Right cardiac atrium (tissue), 5 donors: ENCODE data around the gene ASCL5. TPM values are rescaled to one million over a fixed set of nuclear protein-coding genes. Genes with fewer than 3 reads are reported as not detected.

Source experiments
- ATAC-seq, 2 donors: fragments of 200-7000 bp; cut with Tn5 transposase; one replicate each; pipeline versions ENCODE4 v1.8.0 to v1.9.1; 2020; ENCODE audit warnings: moderate library complexity in 2 of 2, mild to moderate bottlenecking in 1 of 2
- DNase-seq, 3 donors: peaks; one replicate each; pipeline ENCODE4 v3.0.0-alpha.2; 2020
- H3K27ac ChIP-seq: one replicate; pipeline ENCODE4 v1.5.1; 2013; ENCODE audit warnings: mild to moderate bottlenecking, low read length, control low read depth, moderate library complexity
- H3K27me3 ChIP-seq: one replicate; pipeline ENCODE4 v1.6.1; 2013; ENCODE audit not compliant: control insufficient read depth, insufficient read depth
- H3K4me1 ChIP-seq: one replicate; pipeline ENCODE4 v1.6.1; 2013; ENCODE audit warnings: low read length; ENCODE audit not compliant: control insufficient read depth, insufficient read depth
- H3K4me3 ChIP-seq: one replicate; pipeline ENCODE4 v1.5.1; 2013; ENCODE audit warnings: low read length, control low read depth
- H3K9me3 ChIP-seq: one replicate; pipeline ENCODE4 v1.6.1; 2013; ENCODE audit warnings: low read length; ENCODE audit not compliant: control insufficient read depth
- WGBS: extraction: QIAGEN DNeasy Blood & Tissue Kit; methylation state at CpG from one replicate; pipeline ENCODE4 v1.1.7; 2013; 5-methylcytosine and 5-hydroxymethylcytosine counted together
- intact Hi-C, 4 donors: fragments of 100-400 bp; cut with DNase I; formaldehyde crosslinking; loops; one replicate each; pipeline versions ENCODE4 v1.11.0 to v1.14.0; 2022 to 2023
- polyA plus RNA-seq: library from polyadenylated mRNA; stranded (reverse); fragments of 200-250 nt; gene quantifications from one replicate; pipeline ENCODE4 v1.2.3, GENCODE V29; 2013
- total RNA-seq, 4 donors: library from RNA; stranded (reverse); fragmentation: NEBNext Ultra II Directional; extraction: Animal tissue kit (Norgen Biotek cat#: 25700); gene quantifications; one replicate each; pipeline ENCODE4 v1.2.1, GENCODE V29; 2021
- donor health status: healthy with polysubstance abuse.
- donor health status: DM: no; HTN: yes; CAD: no.
- donor health status: DM: no; HTN: no; CAD: no.
- donor health status: DM: no; HTN: yes; CAD: no; lungs with severe emphysema.
- donor health status: DM: yes; HTN: yes; CAD: no.

The ASCL5 gene
- total and polyA plus RNA-seq, 5 donors, result not detected

- intact Hi-C loops, result no loop called here
- no peak for ATAC-seq
- WGBS, result 81% methylated on average over 4 of the region's 4 CpGs
- peaks cover 4% of the 10 kb centered on the region for H3K4me1 ChIP-seq
- H3K4me3 ChIP-seq, result no peak overlapping the region
- H3K27me3 ChIP-seq, result no peaks in the 10 kb centered on the region
- H3K9me3 ChIP-seq, result no peaks in the 10 kb centered on the region
- no peak overlapping the region for H3K27ac ChIP-seq
- peak in 1 of 3 donors; percentile 9 for DNase-seq
Observed at GRCh38 chr1:201149400-201149799, 22.4 kb upstream of the ASCL5 start.

GRCh38 chr1:201147396-201148015, 20.5 kb upstream of the ASCL5 start:
- Histone ChIP-seq H3K27me3 (no peaks in the 10 kb centered on the region), H3K9me3 (no peaks in the 10 kb centered on the region), H3K4me3 (no peak overlapping the region), H3K4me1 (no peaks in the 10 kb centered on the region), H3K27ac (no peak overlapping the region)
- ATAC-seq (no peak), DNase-seq (peak in 1 of 3 donors; percentile 43)
- intact Hi-C loops, result no loop called here
- 91% methylated on average over 13 of the region's 13 CpGs for WGBS

- ATAC-seq (no peak), DNase-seq (no peak)
- H3K27ac ChIP-seq, result no peak overlapping the region
- H3K4me3 ChIP-seq, result no peak overlapping the region
- H3K27me3 ChIP-seq, result no peaks in the 10 kb centered on the region
- no peaks in the 10 kb centered on the region for H3K4me1 ChIP-seq
- intact Hi-C loops, result no loop called here
- 92% methylated on average over 17 of the region's 17 CpGs for WGBS
- H3K9me3 ChIP-seq, result no peaks in the 10 kb centered on the region
Observed at GRCh38 chr1:201146626-201147390, 19.8 kb upstream of the ASCL5 start.

- Histone ChIP-seq H3K4me1 (peaks cover 2% of the 10 kb centered on the region), H3K9me3 (no peaks in the 10 kb centered on the region), H3K27ac (no peak overlapping the region), H3K4me3 (no peak overlapping the region), H3K27me3 (no peaks in the 10 kb centered on the region)
- WGBS, result 93% methylated on average over 7 of the region's 7 CpGs
- intact Hi-C loops, result no loop called here
- DNase-seq (peak in 1 of 3 donors; percentile 28), ATAC-seq (no peak)
Observed at GRCh38 chr1:201145816-201146215, 18.8 kb upstream of the ASCL5 start.

GRCh38 chr1:201145132-201145531, 18.1 kb upstream of the ASCL5 start:
- Histone ChIP-seq H3K27ac (no peak overlapping the region), H3K27me3 (no peaks in the 10 kb centered on the region), H3K9me3 (no peaks in the 10 kb centered on the region), H3K4me3 (no peak overlapping the region), H3K4me1 (peaks cover 2% of the 10 kb centered on the region)
- intact Hi-C loops, result no loop called here
- DNase-seq, result peak in 1 of 3 donors; percentile 5
- 68% methylated on average over 3 of the region's 3 CpGs for WGBS
- ATAC-seq, result no peak

- ATAC-seq (no peak), DNase-seq (no peak)
- Histone ChIP-seq H3K27ac (no peak overlapping the region), H3K27me3 (no peaks in the 10 kb centered on the region), H3K4me1 (peaks cover 2% of the 10 kb centered on the region), H3K4me3 (no peak overlapping the region), H3K9me3 (no peaks in the 10 kb centered on the region)
- intact Hi-C loops, result no loop called here
- 84% methylated on average over 5 of the region's 5 CpGs for WGBS
Observed at GRCh38 chr1:201144701-201145100, 17.7 kb upstream of the ASCL5 start.

- ATAC-seq, result no peak
- Histone ChIP-seq H3K9me3 (no peaks in the 10 kb centered on the region), H3K4me3 (no peak overlapping the region), H3K27ac (no peak overlapping the region), H3K4me1 (peaks cover 2% of the 10 kb centered on the region), H3K27me3 (no peaks in the 10 kb centered on the region)
- WGBS, result 83% methylated on average over 18 of the region's 18 CpGs
- intact Hi-C loops, result no loop called here
- DNase-seq, result peak in 1 of 3 donors; percentile 42
Observed at GRCh38 chr1:201143726-201144635, 17.0 kb upstream of the ASCL5 start.

- Histone ChIP-seq H3K9me3 (no peaks in the 10 kb centered on the region), H3K27me3 (no peaks in the 10 kb centered on the region), H3K27ac (no peak overlapping the region), H3K4me1 (peaks cover 2% of the 10 kb centered on the region), H3K4me3 (no peak overlapping the region)
- peak in 1 of 3 donors; percentile 40 for DNase-seq
- intact Hi-C loops, result no loop called here
- WGBS, result 78% methylated on average over 16 of the region's 16 CpGs
- ATAC-seq, result no peak
Observed at GRCh38 chr1:201142849-201143725, 16.1 kb upstream of the ASCL5 start.

- Histone ChIP-seq H3K4me1 (peaks cover 2% of the 10 kb centered on the region), H3K27me3 (no peaks in the 10 kb centered on the region), H3K9me3 (no peaks in the 10 kb centered on the region), H3K27ac (no peak overlapping the region), H3K4me3 (no peak overlapping the region)
- peak; percentile 75 to 92 (median 89) for DNase-seq
- intact Hi-C loops, result no loop called here
- 70% methylated on average over 16 of the region's 16 CpGs for WGBS
- peak; percentile 41 to 62 for ATAC-seq
Observed at GRCh38 chr1:201142011-201142848, 15.2 kb upstream of the ASCL5 start.

GRCh38 chr1:201141418-201141817, 14.4 kb upstream of the ASCL5 start:
- peak in 1 of 3 donors; percentile 34 for DNase-seq
- Histone ChIP-seq H3K4me1 (peaks cover 2% of the 10 kb centered on the region), H3K27ac (no peak overlapping the region), H3K4me3 (no peak overlapping the region), H3K27me3 (no peaks in the 10 kb centered on the region), H3K9me3 (no peaks in the 10 kb centered on the region)
- ATAC-seq, result no peak
- WGBS, result 95% methylated on average over 5 of the region's 5 CpGs
- intact Hi-C loops, result no loop called here
